ENCODE data around the gene TMEM8B.

Gene TMEM8B

GRCh38 chr9:35806101-35806500 lies 22.9 kb upstream of the TMEM8B start:
- ChIA-PET POLR2A (no interaction called here), CTCF (no interaction called here)
- TF ChIP-seq ARNT (IDR thresholded peaks at IDR 0.05): no peak
- no peak for TF ChIP-seq NFRKB (IDR thresholded peaks at IDR 0.05)
- no peak for TF ChIP-seq HDGF (IDR thresholded peaks at IDR 0.05; ENCODE audit: borderline replicate concordance)
- no peak for TF ChIP-seq ELF4 (IDR thresholded peaks at IDR 0.05)
- no peak for DNase-seq (ENCODE audit: extremely low spot score)

- no peak for DNase-seq (ENCODE audit: extremely low spot score)
- TF ChIP-seq SUZ12 (IDR thresholded peaks at IDR 0.05) (no peak), LEF1 (IDR thresholded peaks at IDR 0.05; ENCODE audit: borderline replicate concordance) (no peak), ELF4 (IDR thresholded peaks at IDR 0.05) (no peak), L3MBTL2 (conservative IDR thresholded peaks at IDR 0.05) (no peak), FOXM1 (IDR thresholded peaks at IDR 0.05; ENCODE audit: borderline replicate concordance) (no peak)
- ChIA-PET POLR2A (no interaction called here), CTCF (no interaction called here)
Observed at GRCh38 chr9:35808433-35808832, 20.6 kb upstream of the TMEM8B start.

GRCh38 chr9:35810122-35810521 lies 18.9 kb upstream of the TMEM8B start:
- ChIA-PET CTCF (no interaction called here), POLR2A (no interaction called here)
- no peak for DNase-seq (ENCODE audit: extremely low spot score)
- TF ChIP-seq BHLHE40 (IDR thresholded peaks at IDR 0.05; ENCODE audit: borderline replicate concordance): no peak
- no peak for TF ChIP-seq ARNT (IDR thresholded peaks at IDR 0.05)
- no peak for TF ChIP-seq ELF4 (IDR thresholded peaks at IDR 0.05)
- TF ChIP-seq, protein P1, sequence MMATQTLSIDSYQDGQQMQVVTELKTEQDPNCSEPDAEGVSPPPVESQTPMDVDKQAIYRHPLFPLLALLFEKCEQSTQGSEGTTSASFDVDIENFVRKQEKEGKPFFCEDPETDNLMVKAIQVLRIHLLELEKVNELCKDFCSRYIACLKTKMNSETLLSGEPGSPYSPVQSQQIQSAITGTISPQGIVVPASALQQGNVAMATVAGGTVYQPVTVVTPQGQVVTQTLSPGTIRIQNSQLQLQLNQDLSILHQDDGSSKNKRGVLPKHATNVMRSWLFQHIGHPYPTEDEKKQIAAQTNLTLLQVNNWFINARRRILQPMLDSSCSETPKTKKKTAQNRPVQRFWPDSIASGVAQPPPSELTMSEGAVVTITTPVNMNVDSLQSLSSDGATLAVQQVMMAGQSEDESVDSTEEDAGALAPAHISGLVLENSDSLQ (IDR thresholded peaks at IDR 0.05): no peak
- TF ChIP-seq L3MBTL2 (conservative IDR thresholded peaks at IDR 0.05): no peak
- TF ChIP-seq TARDBP (IDR thresholded peaks at IDR 0.05): no peak
- no peak for TF ChIP-seq LEF1 (IDR thresholded peaks at IDR 0.05; ENCODE audit: borderline replicate concordance)
- TF ChIP-seq FOXK2 (IDR thresholded peaks at IDR 0.05): no peak
- TF ChIP-seq HDGF (IDR thresholded peaks at IDR 0.05; ENCODE audit: borderline replicate concordance): no peak
- TF ChIP-seq SUZ12 (IDR thresholded peaks at IDR 0.05): no peak
- TF ChIP-seq FOXA1 (IDR thresholded peaks at IDR 0.05): no peak
- TF ChIP-seq CTBP1 (IDR thresholded peaks at IDR 0.05; ENCODE audit: borderline replicate concordance): no peak
- TF ChIP-seq ZNF384 (IDR thresholded peaks at IDR 0.05): no peak
- no peak for TF ChIP-seq SP1 (IDR thresholded peaks at IDR 0.05)
- no peak for TF ChIP-seq NFRKB (IDR thresholded peaks at IDR 0.05)
- TF ChIP-seq FOXM1 (IDR thresholded peaks at IDR 0.05; ENCODE audit: borderline replicate concordance): no peak

DNA sequence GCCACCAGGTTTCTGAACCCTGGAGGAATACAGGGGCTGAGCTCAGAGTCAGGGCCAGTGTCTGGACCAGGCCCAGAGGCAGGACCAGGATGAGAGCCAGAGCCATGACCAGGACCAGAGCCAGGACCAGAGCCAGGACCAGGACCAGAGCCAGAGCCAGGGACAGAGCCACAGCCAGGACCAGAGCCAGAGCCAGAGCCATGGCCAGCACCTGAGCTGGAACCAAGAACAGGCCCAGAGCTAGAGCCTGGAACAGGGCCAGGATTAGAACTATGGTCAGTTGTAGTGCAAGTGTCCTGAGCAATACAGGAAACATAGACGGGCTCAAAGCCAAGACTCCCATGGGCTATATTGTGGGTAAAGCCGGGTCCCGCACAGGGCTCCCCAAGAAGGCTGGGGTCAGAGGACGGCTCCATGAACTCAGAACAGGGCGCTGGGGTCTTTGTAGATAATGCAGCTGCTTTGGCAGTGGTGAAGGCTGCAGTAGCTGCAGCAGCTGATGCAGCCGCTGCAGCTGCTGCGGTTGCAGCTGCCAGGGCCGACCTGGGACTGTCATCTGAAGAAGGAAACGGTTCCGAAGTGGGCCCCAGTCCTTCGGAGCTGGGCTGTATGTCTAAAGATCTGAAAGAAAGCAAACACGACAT lies 17.5 kb upstream of the TMEM8B start:
- ChIA-PET CTCF (interaction anchor here (1.5 kb wide), 1 partner anchor 21 kb away, joined by 5 read pairs; no protein-coding TSS in a partner anchor), POLR2A (interaction anchor here (0.9 to 1.4 kb wide), 2 partner anchors 62 to 79 kb away, joined by 3 to 4 read pairs; partner anchors contain the start of genes CREB3, RGP1 and TLN1)
- TF ChIP-seq, protein P1 (IDR thresholded peaks at IDR 0.05): no peak
- no peak for TF ChIP-seq FOXK2 (IDR thresholded peaks at IDR 0.05)
- no peak for TF ChIP-seq NFRKB (IDR thresholded peaks at IDR 0.05)
- TF ChIP-seq BHLHE40 (IDR thresholded peaks at IDR 0.05; ENCODE audit: borderline replicate concordance): no peak
- TF ChIP-seq L3MBTL2 (conservative IDR thresholded peaks at IDR 0.05): no peak
- TF ChIP-seq TARDBP (IDR thresholded peaks at IDR 0.05): no peak
- TF ChIP-seq FOXM1 (IDR thresholded peaks at IDR 0.05; ENCODE audit: borderline replicate concordance): no peak
- TF ChIP-seq SUZ12 (IDR thresholded peaks at IDR 0.05): no peak
- no peak for DNase-seq (ENCODE audit: extremely low spot score)

- TF ChIP-seq ZNF384 (IDR thresholded peaks at IDR 0.05) (no peak), SP1 (IDR thresholded peaks at IDR 0.05) (no peak), L3MBTL2 (conservative IDR thresholded peaks at IDR 0.05) (no peak), ARNT (IDR thresholded peaks at IDR 0.05) (no peak), NFRKB (IDR thresholded peaks at IDR 0.05) (no peak), FOXA1 (IDR thresholded peaks at IDR 0.05) (no peak), HDGF (IDR thresholded peaks at IDR 0.05; ENCODE audit: borderline replicate concordance) (no peak), FOXM1 (IDR thresholded peaks at IDR 0.05; ENCODE audit: borderline replicate concordance) (no peak), TARDBP (IDR thresholded peaks at IDR 0.05) (no peak), CTBP1 (IDR thresholded peaks at IDR 0.05; ENCODE audit: borderline replicate concordance) (no peak; the same call in 1 of the 2 replicates), BHLHE40 (IDR thresholded peaks at IDR 0.05; ENCODE audit: borderline replicate concordance) (no peak), ELF4 (IDR thresholded peaks at IDR 0.05) (no peak), SUZ12 (IDR thresholded peaks at IDR 0.05) (no peak), FOXK2 (IDR thresholded peaks at IDR 0.05) (no peak), LEF1 (IDR thresholded peaks at IDR 0.05; ENCODE audit: borderline replicate concordance) (no peak)
- TF ChIP-seq, protein P1 (IDR thresholded peaks at IDR 0.05): no peak
- ChIA-PET CTCF (interaction anchor here (1.5 to 2.1 kb wide), 2 partner anchors 14 to 22 kb away, joined by 5 to 6 read pairs; no protein-coding TSS in a partner anchor), POLR2A (interaction anchor here (0.9 to 1.4 kb wide), 2 partner anchors 62 to 80 kb away, joined by 3 to 4 read pairs; partner anchors contain the start of genes CREB3, RGP1 and TLN1)
- DNase-seq (ENCODE audit: extremely low spot score): peak; percentile 84
Observed at GRCh38 chr9:35812025-35812602, 16.9 kb upstream of the TMEM8B start, which contains the start of gene SPAG8. SPAG8 (minus strand) TSS chr9:35812262; CDS start chr9:35812147, 115 bp downstream.
